H1 (cell line): ENCODE results near the gene LCP1. TPM values are rescaled to one million over a fixed set of nuclear protein-coding genes. Genes with fewer than 3 reads are reported as not detected.

ENCODE experiments used
- CTCF ChIA-PET: fragments of 300-600 bp; sonication (Branson Sonifier 250); formaldehyde crosslinking; loops from one replicate; lab custom pipeline; 2021; ENCODE audit not compliant: partially characterized antibody; lab: Charles Lee
- POLR2A ChIA-PET: fragments of 300-600 bp; sonication (Branson Sonifier 250); formaldehyde crosslinking; loops from one replicate; lab custom pipeline; 2021; ENCODE audit warnings: inconsistent platforms; ENCODE audit not compliant: partially characterized antibody; lab: Charles Lee
- DNase-seq, 2 experiments: peaks; one replicate each; pipeline versions ENCODE4 v3.0.0 to v3.0.0-alpha.2; 2010 to 2022; ENCODE audit warnings: low spot score in 2 of 2, low read depth in 1 of 2, mixed read lengths in 1 of 2
- FAIRE-seq: peaks from 2 replicates; lab custom pipeline; 2011; peaks lifted over from hg19 to GRCh38; lab: Jason Lieb, UNC
- H2AFZ ChIP-seq: 2 replicates; pipeline ENCODE4 v1.8.1; 2012; ENCODE audit warnings: low read length, inconsistent platforms
- H2AK5ac ChIP-seq: 2 replicates; pipeline ENCODE4 v1.6.1; 2013; ENCODE audit warnings: low read depth, low read length
- H2BK120ac ChIP-seq: replicated peaks from 2 replicates; pipeline ENCODE3; 2013; ENCODE audit warnings: low read depth, low read length, inconsistent platforms
- H2BK12ac ChIP-seq: 2 replicates; pipeline ENCODE4 v1.6.1; 2013; ENCODE audit warnings: low read depth, low read length
- H2BK15ac ChIP-seq: 2 replicates; pipeline ENCODE4 v1.6.1; 2013; ENCODE audit warnings: low read length
- H2BK20ac ChIP-seq: 2 replicates; pipeline ENCODE4 v1.6.1; 2013; ENCODE audit warnings: low read length
- H2BK5ac ChIP-seq: 2 replicates; pipeline ENCODE4 v1.6.1; 2013; ENCODE audit warnings: low read depth, low read length
- H3K14ac ChIP-seq: 2 replicates; pipeline ENCODE4 v1.6.1; 2013; ENCODE audit warnings: inconsistent platforms; ENCODE audit not compliant: insufficient read length
- H3K18ac ChIP-seq: 2 replicates; pipeline ENCODE4 v1.6.1; 2013; ENCODE audit warnings: low read length; ENCODE audit errors: extremely low read depth
- H3K23ac ChIP-seq: 2 replicates; pipeline ENCODE4 v1.6.1; 2013; ENCODE audit warnings: inconsistent platforms; ENCODE audit not compliant: insufficient read length
- H3K23me2 ChIP-seq: 2 replicates; pipeline ENCODE4 v1.6.1; 2013; ENCODE audit warnings: low read depth, low read length
- H3K27ac ChIP-seq: 2 replicates; pipeline ENCODE4 v1.6.1; 2011; ENCODE audit warnings: low read depth, low read length, inconsistent platforms
- H3K27me3 ChIP-seq, 4 experiments: replicated peaks in 1 of 4; 1 replicate in 1 of 4; 2 replicates in 3 of 4; pipeline versions ENCODE4 v1.6.1 to v1.8.1; 2011 to 2013; ENCODE audit warnings: low read length in 3 of 4, mild to moderate bottlenecking in 3 of 4, inconsistent platforms in 2 of 4, mixed read lengths in 2 of 4, moderate library complexity in 1 of 4; ENCODE audit not compliant: control insufficient read depth in 3 of 4, insufficient read depth in 3 of 4; ENCODE audit errors: extremely low read depth in 1 of 4
- H3K36me3 ChIP-seq, 4 experiments: 2 replicates each; pipeline versions ENCODE4 v1.6.1 to v1.8.1; 2011 to 2013; ENCODE audit warnings: mild to moderate bottlenecking in 4 of 4, low read length in 3 of 4, moderate library complexity in 2 of 4, control low read depth in 1 of 4, inconsistent platforms in 1 of 4; ENCODE audit not compliant: insufficient read depth in 4 of 4, control insufficient read depth in 2 of 4
- H3K4ac ChIP-seq: replicated peaks from 2 replicates; pipeline ENCODE3; 2013; ENCODE audit warnings: low read length, low read depth, mixed read lengths, inconsistent platforms; ENCODE audit not compliant: insufficient read length
- H3K4me1 ChIP-seq, 4 experiments: replicated peaks in 1 of 4; 1 replicate in 1 of 4; 2 replicates in 3 of 4; pipeline versions ENCODE4 v1.6.1 to v1.8.1; 2011 to 2013; ENCODE audit warnings: low read length in 3 of 4, inconsistent platforms in 2 of 4, mixed read lengths in 1 of 4; ENCODE audit not compliant: insufficient read depth in 4 of 4, control insufficient read depth in 3 of 4
- H3K4me2 ChIP-seq, 2 experiments: 2 replicates each; pipeline versions ENCODE4 v1.6.1 to v1.8.1; 2011 to 2013; ENCODE audit warnings: low read depth in 2 of 2, low read length in 2 of 2, control low read depth in 1 of 2, inconsistent platforms in 1 of 2, mild to moderate bottlenecking in 1 of 2; ENCODE audit not compliant: insufficient read depth in 1 of 2
- H3K4me3 ChIP-seq, 4 experiments: fragments of 200-600, 300-600 bp in 1 of 4; sonication (generic), shearing (Covaris generic), sonication (Bioruptor Twin) in 1 of 4; 2 replicates each; pipeline versions ENCODE4 v1.5.1 to v1.8.1; 2011 to 2016; ENCODE audit warnings: low read length in 4 of 4, low read depth in 3 of 4, control low read depth in 2 of 4, inconsistent platforms in 2 of 4, mild to moderate bottlenecking in 2 of 4, mixed read lengths in 1 of 4, moderate library complexity in 1 of 4; ENCODE audit not compliant: insufficient read depth in 2 of 4; ENCODE audit errors: extremely low read depth in 1 of 4
- H3K56ac ChIP-seq: replicated peaks from 2 replicates; pipeline ENCODE3; 2013; ENCODE audit warnings: low read depth, mild to moderate bottlenecking, mixed read lengths, low read length, inconsistent platforms; ENCODE audit not compliant: insufficient read length
- H3K79me1 ChIP-seq: 2 replicates; pipeline ENCODE4 v1.6.1; 2013; ENCODE audit warnings: low read depth, low read length, control low read depth
- H3K79me2 ChIP-seq, 2 experiments: 2 replicates each; pipeline versions ENCODE4 v1.6.1 to v1.8.1; 2012 to 2013; ENCODE audit warnings: low read length in 2 of 2, mild to moderate bottlenecking in 2 of 2, inconsistent platforms in 1 of 2; ENCODE audit not compliant: insufficient read depth in 2 of 2, control insufficient read depth in 1 of 2
- H3K9ac ChIP-seq, 4 experiments: replicated peaks in 1 of 4; 1 replicate in 1 of 4; 2 replicates in 3 of 4; pipeline versions ENCODE4 v1.6.1 to v1.8.1; 2011 to 2013; ENCODE audit warnings: low read depth in 3 of 4, low read length in 3 of 4, control low read depth in 2 of 4, mild to moderate bottlenecking in 2 of 4, moderate library complexity in 2 of 4, inconsistent platforms in 1 of 4; ENCODE audit errors: extremely low read depth in 1 of 4
- H3K9me3 ChIP-seq, 2 experiments: 2 replicates each; pipeline versions ENCODE4 v1.6.1 to v1.8.1; 2012 to 2013; ENCODE audit warnings: mild to moderate bottlenecking in 2 of 2, moderate library complexity in 2 of 2, control low read depth in 1 of 2, inconsistent platforms in 1 of 2, low read depth in 1 of 2, low read length in 1 of 2, mixed read lengths in 1 of 2; ENCODE audit not compliant: insufficient read depth in 2 of 2
- H4K20me1 ChIP-seq, 2 experiments: replicated peaks in 1 of 2; 2 replicates each; pipeline versions ENCODE3 to v1.8.1; 2011 to 2013; ENCODE audit warnings: inconsistent platforms in 2 of 2, low read length in 2 of 2, mild to moderate bottlenecking in 1 of 2; ENCODE audit not compliant: insufficient read depth in 2 of 2, control insufficient read depth in 1 of 2
- H4K5ac ChIP-seq: 2 replicates; pipeline ENCODE4 v1.6.1; 2013; ENCODE audit warnings: low read length, low read depth, mixed read lengths, inconsistent platforms; ENCODE audit not compliant: insufficient read length
- H4K8ac ChIP-seq: 2 replicates; pipeline ENCODE4 v1.8.0; 2013; ENCODE audit warnings: mild to moderate bottlenecking, moderate library complexity, low read length, inconsistent platforms; ENCODE audit not compliant: insufficient read depth; ENCODE audit errors: extremely low read depth
- H4K91ac ChIP-seq: replicated peaks from 2 replicates; pipeline ENCODE3; 2013; ENCODE audit warnings: low read length, mixed read lengths, inconsistent platforms; ENCODE audit not compliant: insufficient read length
- BCL11A ChIP-seq, 2 experiments: IDR thresholded peaks; one replicate each; pipeline ENCODE4 v1.6.1; 2011; ENCODE audit warnings: low read depth in 2 of 2, low read length in 2 of 2, mild to moderate bottlenecking in 2 of 2
- CBX5 ChIP-seq: fragments of 300-800, 300-1000 bp; sonication (generic); IDR thresholded peaks from 2 replicates; pipeline ENCODE4 v1.7.1; 2016; ENCODE audit warnings: antibody characterized with exemption, low read length, low read depth
- CBX8 ChIP-seq: fragments of 300-800, 300-1000 bp; sonication (generic); IDR thresholded peaks from 2 replicates; pipeline ENCODE4 v1.7.1; 2016; ENCODE audit warnings: low read depth, low read length, borderline replicate concordance
- CHD2 ChIP-seq: IDR thresholded peaks from 2 replicates; pipeline ENCODE4 v1.6.1; 2012; ENCODE audit warnings: low read length, improper control_type of control experiment
- CREB1 ChIP-seq: IDR thresholded peaks from 2 replicates; pipeline ENCODE4 v1.6.1; 2012; ENCODE audit warnings: inconsistent platforms
- NANOG ChIP-seq: IDR thresholded peaks from 2 replicates; pipeline ENCODE4 v1.6.1; 2011; ENCODE audit warnings: low read length, low read depth, mild to moderate bottlenecking, inconsistent platforms; ENCODE audit not compliant: insufficient read depth, poor library complexity, severe bottlenecking
- RXRA ChIP-seq: IDR thresholded peaks from 2 replicates; pipeline ENCODE4 v1.6.1; 2011; ENCODE audit warnings: low read depth, mild to moderate bottlenecking, low read length, moderate library complexity; ENCODE audit not compliant: insufficient read depth
- SIN3A ChIP-seq, 2 experiments: IDR thresholded peaks in 1 of 2; conservative IDR thresholded peaks in 1 of 2; 2 replicates each; pipeline ENCODE4 v1.6.1; 2011 to 2012; ENCODE audit warnings: low read length in 2 of 2, improper control_type of control experiment in 1 of 2, low read depth in 1 of 2, mild to moderate bottlenecking in 1 of 2
- SIRT6 ChIP-seq: IDR thresholded peaks from one replicate; pipeline ENCODE4 v1.7.1; 2012; ENCODE audit warnings: low read length, inconsistent platforms
- SP1 ChIP-seq: IDR thresholded peaks from 2 replicates; pipeline ENCODE4 v1.6.1; 2011; ENCODE audit warnings: low read depth, low read length
- SUZ12 ChIP-seq: fragments of 200-600 bp; sonication (generic); IDR thresholded peaks from 2 replicates; pipeline ENCODE4 v1.6.1; 2012; ENCODE audit warnings: mild to moderate bottlenecking, inconsistent platforms, low read length, moderate library complexity, mixed read lengths
- TBP ChIP-seq: IDR thresholded peaks from 2 replicates; pipeline ENCODE4 v1.6.1; 2011; ENCODE audit warnings: low read depth, low read length, improper control_type of control experiment
- WGBS, 2 experiments: shearing (Covaris generic) in 1 of 2; methylation state at CpG; one replicate each; pipeline versions ENCODE4 v1.1.6 to v1.1.7; 2013 to 2015; ENCODE audit warnings: low lambda C conversion rate in 2 of 2, mixed read lengths in 2 of 2, inconsistent platforms in 1 of 2, low coverage in 1 of 2, missing lambda C conversion rate in 1 of 2; ENCODE audit not compliant: insufficient replicate concordance in 2 of 2, insufficient coverage in 1 of 2, insufficient read length in 1 of 2; ENCODE audit errors: extremely low coverage in 1 of 2, missing lambda C conversion rate in 1 of 2; 5-methylcytosine and 5-hydroxymethylcytosine counted together
- polyA plus RNA-seq, 7 experiments: library from polyadenylated mRNA; depleted of rRNA in 3 of 7; stranded (reverse) in 5 of 7; unstranded in 2 of 7; fragments of >200 nt in 5 of 7; fragments of 200-250 nt in 2 of 7; gene quantifications; 1 replicate in 5 of 7; 2 replicates in 1 of 7; 4 replicates in 1 of 7; pipeline versions ENCODE4 v1.2.1 to v1.2.3, GENCODE V29; 2011 to 2013; ENCODE audit warnings: missing spikeins in 2 of 7, mixed read lengths in 2 of 7
- total RNA-seq: library from RNA; stranded (reverse); fragmentation: NEBNext Ultra II Directional; extraction: Animal tissue kit (Norgen Biotek cat#: 25700); gene quantifications from 2 replicates; pipeline ENCODE4 v1.2.1, GENCODE V29; 2021
- TF ChIP-seq, protein P1 (sequence below), 3 experiments: IDR thresholded peaks; 1 replicate in 2 of 3; 2 replicates in 1 of 3; pipeline versions ENCODE4 v1.5.1 to v1.6.1; 2011; ENCODE audit warnings: low read length in 3 of 3, mild to moderate bottlenecking in 3 of 3, inconsistent platforms in 2 of 3, low read depth in 1 of 3, moderate library complexity in 1 of 3; ENCODE audit not compliant: insufficient read depth in 1 of 3; ENCODE audit errors: control extremely low read depth in 1 of 3

The LCP1 gene
- total and polyA plus RNA-seq, 2 of the 8 experiments (the other 6 are each of a cell fraction or from before 2014, with no cell fraction given): 0.65 to 4.3 TPM

DNA sequence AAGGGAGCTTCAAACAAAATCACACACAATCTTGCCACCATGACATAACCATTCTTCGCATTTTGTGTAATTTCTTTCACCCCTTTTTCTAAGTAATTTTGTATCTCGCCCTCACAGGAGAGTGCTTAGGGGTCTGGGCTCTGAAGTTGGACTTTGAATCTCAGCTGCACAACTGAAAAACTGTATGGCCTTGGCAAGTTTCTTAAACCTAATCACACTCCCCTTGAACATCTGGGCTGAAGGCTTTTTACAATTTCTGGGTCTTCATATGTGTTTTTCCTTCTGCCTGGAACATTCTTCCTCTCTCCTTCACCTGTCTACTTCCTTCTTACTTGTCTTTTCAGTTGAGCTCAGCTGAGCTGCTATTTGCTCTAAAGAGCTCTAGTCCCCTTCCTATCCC is 52.9 kb downstream of the LCP1 start:
- Histone ChIP-seq H3K9ac (no peak overlapping the region), H3K23ac (no peak overlapping the region), H3K27ac (no peak overlapping the region), H3K56ac (no peak overlapping the region), H3K4me1 (no peaks in the 10 kb centered on the region), H4K5ac (no peak overlapping the region), H4K8ac (no peak overlapping the region), H2BK5ac (no peak overlapping the region), H2BK20ac (no peak overlapping the region), H4K20me1 (no peaks in the 10 kb centered on the region), H2AFZ (no peak overlapping the region), H3K4me2 (no peak overlapping the region), H3K36me3 (no peaks in the 10 kb centered on the region), H3K23me2 (no peaks in the 10 kb centered on the region), H3K79me2 (no peaks in the 10 kb centered on the region), H2AK5ac (no peak overlapping the region), H3K4me3 (no peak overlapping the region), H4K91ac (no peak overlapping the region), H3K4ac (no peak overlapping the region), H2BK120ac (no peak overlapping the region), H3K27me3 (no peaks in the 10 kb centered on the region), H3K14ac (no peak overlapping the region), H2BK12ac (no peak overlapping the region), H3K18ac (no peak overlapping the region), H3K79me1 (no peaks in the 10 kb centered on the region), H2BK15ac (no peak overlapping the region), H3K9me3 (no peaks in the 10 kb centered on the region)
- DNase-seq (no peak), FAIRE-seq (no peak)
- 100% methylated on average over 2 of the region's 2 CpGs; no CpG with 5 or more reads in 1 of the 2 experiments for WGBS, 2 experiments
- ChIA-PET CTCF (interaction anchor here (0.7 to 1.9 kb wide), 3 partner anchors 10 to 30 kb away, joined by 4 to 8 read pairs (median 5); no protein-coding TSS in a partner anchor), POLR2A (no interaction called here)
- TF ChIP-seq CHD2: no peak
- TF ChIP-seq BCL11A (IDR thresholded peaks at IDR 0.05; ENCODE audit: low read depth in 2 of 2, low read length in 2 of 2): no peak
- no peak for TF ChIP-seq SP1
- no peak for TF ChIP-seq CBX5
- TF ChIP-seq SUZ12: no peak
- no peak for TF ChIP-seq SIN3A (conservative IDR thresholded peaks at IDR 0.05 in 1 of 2, IDR thresholded peaks at IDR 0.05 in 1 of 2; ENCODE audit: low read depth in 1 of 2, low read length in 2 of 2)
- TF ChIP-seq, protein P1, sequence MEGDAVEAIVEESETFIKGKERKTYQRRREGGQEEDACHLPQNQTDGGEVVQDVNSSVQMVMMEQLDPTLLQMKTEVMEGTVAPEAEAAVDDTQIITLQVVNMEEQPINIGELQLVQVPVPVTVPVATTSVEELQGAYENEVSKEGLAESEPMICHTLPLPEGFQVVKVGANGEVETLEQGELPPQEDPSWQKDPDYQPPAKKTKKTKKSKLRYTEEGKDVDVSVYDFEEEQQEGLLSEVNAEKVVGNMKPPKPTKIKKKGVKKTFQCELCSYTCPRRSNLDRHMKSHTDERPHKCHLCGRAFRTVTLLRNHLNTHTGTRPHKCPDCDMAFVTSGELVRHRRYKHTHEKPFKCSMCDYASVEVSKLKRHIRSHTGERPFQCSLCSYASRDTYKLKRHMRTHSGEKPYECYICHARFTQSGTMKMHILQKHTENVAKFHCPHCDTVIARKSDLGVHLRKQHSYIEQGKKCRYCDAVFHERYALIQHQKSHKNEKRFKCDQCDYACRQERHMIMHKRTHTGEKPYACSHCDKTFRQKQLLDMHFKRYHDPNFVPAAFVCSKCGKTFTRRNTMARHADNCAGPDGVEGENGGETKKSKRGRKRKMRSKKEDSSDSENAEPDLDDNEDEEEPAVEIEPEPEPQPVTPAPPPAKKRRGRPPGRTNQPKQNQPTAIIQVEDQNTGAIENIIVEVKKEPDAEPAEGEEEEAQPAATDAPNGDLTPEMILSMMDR (IDR thresholded peaks at IDR 0.05; ENCODE audit: control extremely low read depth in 1 of 3, insufficient read depth in 1 of 3, low read depth in 1 of 3, low read length in 3 of 3): no peak
- no peak for TF ChIP-seq CBX8
- TF ChIP-seq CREB1: no peak
- no peak for TF ChIP-seq NANOG
- TF ChIP-seq RXRA: no peak
- no peak for TF ChIP-seq SIRT6
- no peak for TF ChIP-seq TBP
